ENCODE results near the gene DRC3.
"Not testable (repeated sequence)": the region's sequence is repeated elsewhere in the genome, so short reads cannot be mapped to it uniquely, and the experiment has no call there.

DNA sequence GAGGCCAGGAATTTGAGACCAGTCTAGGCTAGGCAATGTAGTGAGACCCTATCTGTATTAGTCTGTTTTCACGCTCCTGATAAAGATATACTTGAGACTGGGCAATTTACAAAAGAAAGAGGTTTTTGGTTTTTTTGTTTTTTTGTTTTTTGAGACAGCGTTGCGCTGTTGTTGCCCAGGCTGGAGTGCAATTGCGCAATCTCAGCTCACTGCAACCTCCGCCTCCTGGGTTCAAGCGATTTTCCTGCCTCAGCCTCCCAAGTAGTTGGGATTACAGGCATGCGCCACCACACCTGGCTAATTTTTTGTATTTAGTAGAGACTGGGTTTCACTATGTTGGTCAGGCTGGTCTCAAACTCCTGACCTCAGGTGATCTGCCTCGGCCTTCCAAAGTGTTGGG lies 23.2 kb downstream of the DRC3 start:
- TF ChIP-seq CTCF (IDR thresholded peaks at IDR 0.05; ENCODE audit: low read length); EZH2 (optimal IDR thresholded peaks at IDR 0.05; ENCODE audit: low read depth, low read length); EZH2phosphoT487 (IDR thresholded peaks at IDR 0.05; ENCODE audit: low read length): not testable (repeated sequence)
